Right lobe of liver (tissue), 4 donors: ENCODE measurements around the gene ITGA11.

Experiments used
- POLR2A ChIP-seq: fragments of 450-650 bp; IDR thresholded peaks from one replicate; pipeline ENCODE4 v1.6.1; 2017; ENCODE audit warnings: antibody characterized with exemption, mild to moderate bottlenecking
- TF ChIP-seq, protein P1 (sequence below), 4 donors: fragments of 200-600 bp in 3 of 4; fragments of 450-650 bp in 1 of 4; IDR thresholded peaks; one replicate each; pipeline versions ENCODE4 v1.5.1 to v1.8.0; 2016 to 2022; ENCODE audit warnings: antibody characterized with exemption in 4 of 4, mild to moderate bottlenecking in 2 of 4
- donor health status: DM: no; HTN: no; CAD: no.
- donor health status: DM: no; HTN: no; CAD: no.
- donor health status: DM: no; HTN: yes; CAD: no.

DNA sequence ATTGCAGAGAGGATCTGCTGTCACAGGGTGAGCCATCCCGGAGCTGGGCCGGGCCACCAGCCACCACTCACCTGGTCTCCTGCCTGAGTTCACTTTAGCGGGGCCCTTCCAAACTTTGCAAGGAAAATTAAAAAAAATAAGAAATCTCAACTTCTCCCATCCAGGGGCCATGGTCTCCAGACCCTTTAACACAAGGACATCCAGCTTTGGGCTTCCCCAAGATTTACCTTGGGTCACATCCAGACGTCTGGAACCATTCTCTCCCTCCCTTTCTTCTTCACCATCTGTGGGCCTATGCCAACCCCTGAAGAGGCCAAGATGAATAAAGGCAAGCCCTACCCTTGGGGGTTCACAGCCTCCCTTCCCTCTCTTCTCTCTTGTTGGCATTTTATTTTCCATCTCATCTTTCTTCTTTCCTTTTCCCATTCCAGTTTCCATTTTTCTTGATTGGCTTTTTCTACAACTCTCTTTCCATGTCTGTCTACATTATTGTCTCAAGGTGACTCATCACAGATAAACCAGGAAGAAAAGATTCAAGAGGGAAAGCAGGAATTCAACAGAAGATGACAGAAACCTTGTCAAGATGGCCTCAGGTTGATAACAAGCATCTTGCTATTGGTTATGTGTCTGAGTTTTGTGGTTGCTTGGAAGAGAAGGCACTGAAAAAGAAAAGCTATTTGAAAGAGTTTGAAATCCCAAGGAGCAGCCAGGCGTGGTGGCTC lies 49.5 kb downstream of the ITGA11 start:
- TF ChIP-seq, protein P1, sequence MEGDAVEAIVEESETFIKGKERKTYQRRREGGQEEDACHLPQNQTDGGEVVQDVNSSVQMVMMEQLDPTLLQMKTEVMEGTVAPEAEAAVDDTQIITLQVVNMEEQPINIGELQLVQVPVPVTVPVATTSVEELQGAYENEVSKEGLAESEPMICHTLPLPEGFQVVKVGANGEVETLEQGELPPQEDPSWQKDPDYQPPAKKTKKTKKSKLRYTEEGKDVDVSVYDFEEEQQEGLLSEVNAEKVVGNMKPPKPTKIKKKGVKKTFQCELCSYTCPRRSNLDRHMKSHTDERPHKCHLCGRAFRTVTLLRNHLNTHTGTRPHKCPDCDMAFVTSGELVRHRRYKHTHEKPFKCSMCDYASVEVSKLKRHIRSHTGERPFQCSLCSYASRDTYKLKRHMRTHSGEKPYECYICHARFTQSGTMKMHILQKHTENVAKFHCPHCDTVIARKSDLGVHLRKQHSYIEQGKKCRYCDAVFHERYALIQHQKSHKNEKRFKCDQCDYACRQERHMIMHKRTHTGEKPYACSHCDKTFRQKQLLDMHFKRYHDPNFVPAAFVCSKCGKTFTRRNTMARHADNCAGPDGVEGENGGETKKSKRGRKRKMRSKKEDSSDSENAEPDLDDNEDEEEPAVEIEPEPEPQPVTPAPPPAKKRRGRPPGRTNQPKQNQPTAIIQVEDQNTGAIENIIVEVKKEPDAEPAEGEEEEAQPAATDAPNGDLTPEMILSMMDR (IDR thresholded peaks at IDR 0.05): no peak
- TF ChIP-seq POLR2A: no peak
